OCI-LY3 (cell line): ENCODE data around the gene ZNF740.
A peak's percentile ranks its signal among the peaks of the same experiment; 100 is the strongest.

Source experiments
- H2AFZ ChIP-seq: fragments of 200-600, 300-600 bp; shearing (Covaris generic); 2 replicates; pipeline ENCODE4 v1.6.0; 2014; ENCODE audit warnings: antibody characterized with exemption, low read depth, low read length
- H3K27ac ChIP-seq: fragments of 200-600, 300-600 bp; sonication (generic); 2 replicates; pipeline ENCODE4 v1.5.1; 2014; ENCODE audit warnings: mild to moderate bottlenecking, low read length, moderate library complexity, mixed read lengths
- H3K27me3 ChIP-seq: fragments of 200-600, 300-600 bp; sonication (generic); 2 replicates; pipeline ENCODE4 v1.6.1; 2014; ENCODE audit warnings: low read depth, low read length, mixed read lengths
- H3K36me3 ChIP-seq: fragments of 200-600, 300-600 bp; sonication (generic); replicated peaks from 2 replicates; pipeline ENCODE3; 2014; ENCODE audit warnings: low read depth, low read length, mixed read lengths
- H3K4me1 ChIP-seq: fragments of 300-600, 200-600 bp; sonication (generic); 2 replicates; pipeline ENCODE4 v1.6.1; 2014; ENCODE audit warnings: low read length, mixed read lengths
- H3K4me2 ChIP-seq: fragments of 200-600, 300-600 bp; sonication (generic); 2 replicates; pipeline ENCODE4 v1.6.1; 2014; ENCODE audit warnings: low read length, mixed read lengths
- H3K4me3 ChIP-seq: fragments of 300-600, 200-600 bp; sonication (generic); 2 replicates; pipeline ENCODE4 v1.5.1; 2014; ENCODE audit warnings: antibody characterized with exemption, mild to moderate bottlenecking, low read length, moderate library complexity
- H3K79me2 ChIP-seq: fragments of 300-600, 200-600 bp; shearing (Covaris generic); 2 replicates; pipeline ENCODE4 v1.6.1; 2014; ENCODE audit warnings: mild to moderate bottlenecking, low read length, mixed read lengths
- H3K9ac ChIP-seq: fragments of 300-600, 200-600 bp; shearing (Covaris generic); 2 replicates; pipeline ENCODE4 v1.6.0; 2014; ENCODE audit warnings: mild to moderate bottlenecking, low read length, moderate library complexity
- H3K9me3 ChIP-seq: fragments of 200-600, 300-600 bp; shearing (Covaris generic); 2 replicates; pipeline ENCODE4 v1.6.1; 2014; ENCODE audit warnings: low read length, mixed read lengths; ENCODE audit not compliant: insufficient read depth
- H4K20me1 ChIP-seq: fragments of 200-600, 300-600 bp; sonication (generic); 2 replicates; pipeline ENCODE4 v1.6.1; 2016; ENCODE audit warnings: low read length, mixed read lengths; ENCODE audit not compliant: insufficient read depth
- CTCF ChIP-seq: fragments of 200-600, 300-600 bp; sonication (generic); IDR thresholded peaks from 2 replicates; pipeline ENCODE4 v1.5.1; 2014; ENCODE audit warnings: antibody characterized with exemption, low read length, low read depth
- EZH2phosphoT487 ChIP-seq: fragments of 200-600 bp; shearing (Covaris generic); IDR thresholded peaks from 2 replicates; pipeline ENCODE4 v1.6.1; 2018; ENCODE audit warnings: antibody characterized with exemption, mixed run types, low read depth

The ZNF740 gene

GRCh38 chr12:53180220-53180930 lies at the start of gene ZNF740, which contains the start of gene CSAD:
TSS of gene ZNF740 (plus strand) at chr12:53180722. CDS start at chr12:53181984, 1,262 bp downstream.
TSS of gene CSAD (minus strand) at chr12:53180925. CDS start at chr12:53173470, 7,455 bp downstream.
- Histone ChIP-seq H3K27me3 (no peaks in the 10 kb centered on the region), H3K27ac (peak within 1 kb of the TSS; percentile 88), H3K9me3 (no peaks in the 10 kb centered on the region), H3K4me3 (peak within 1 kb of the TSS; percentile 91), H3K9ac (peak within 1 kb of the TSS; percentile 97), H2AFZ (peak within 1 kb of the TSS; percentile 96), H3K4me2 (peak within 1 kb of the TSS; percentile 99), H3K4me1 (peaks cover 27% of the 10 kb centered on the region), H4K20me1 (peaks cover 12% of the 10 kb centered on the region), H3K36me3 (peaks cover 30% of the 10 kb centered on the region), H3K79me2 (peaks cover 27% of the 10 kb centered on the region)
- TF ChIP-seq EZH2phosphoT487 (no peak), CTCF (no peak)

- H3K4me2 ChIP-seq: no peak overlapping the region
- H3K9ac ChIP-seq: no peak overlapping the region
- no peaks in the 10 kb centered on the region for H4K20me1 ChIP-seq
- H3K4me3 ChIP-seq: no peak overlapping the region
- H3K79me2 ChIP-seq: no peaks in the 10 kb centered on the region
- no peak overlapping the region for H3K27ac ChIP-seq
- H3K27me3 ChIP-seq: peaks cover 15% of the 10 kb centered on the region
- TF ChIP-seq EZH2phosphoT487: no peak
- no peak for TF ChIP-seq CTCF
- H3K4me1 ChIP-seq: no peaks in the 10 kb centered on the region
- no peak overlapping the region for H2AFZ ChIP-seq
- H3K9me3 ChIP-seq: no peaks in the 10 kb centered on the region
- no peaks in the 10 kb centered on the region for H3K36me3 ChIP-seq
Observed at GRCh38 chr12:53131844-53132243, 48.7 kb upstream of the ZNF740 start.

- Histone ChIP-seq H3K4me3 (no peak overlapping the region), H3K9ac (no peak overlapping the region), H3K27me3 (peaks cover 8% of the 10 kb centered on the region), H3K9me3 (no peaks in the 10 kb centered on the region), H3K27ac (no peak overlapping the region), H2AFZ (no peak overlapping the region), H3K36me3 (no peaks in the 10 kb centered on the region), H3K4me1 (no peaks in the 10 kb centered on the region), H3K79me2 (no peaks in the 10 kb centered on the region), H4K20me1 (no peaks in the 10 kb centered on the region), H3K4me2 (no peak overlapping the region)
- TF ChIP-seq EZH2phosphoT487 (no peak), CTCF (no peak)
Observed at GRCh38 chr12:53133722-53134121, 46.8 kb upstream of the ZNF740 start.

- H4K20me1 ChIP-seq: no peaks in the 10 kb centered on the region
- H3K9ac ChIP-seq: no peak overlapping the region
- H3K4me1 ChIP-seq: no peaks in the 10 kb centered on the region
- H3K4me2 ChIP-seq: no peak overlapping the region
- TF ChIP-seq CTCF (no peak), EZH2phosphoT487 (no peak)
- H3K79me2 ChIP-seq: no peaks in the 10 kb centered on the region
- no peak overlapping the region for H3K4me3 ChIP-seq
- no peaks in the 10 kb centered on the region for H3K27me3 ChIP-seq
- H3K27ac ChIP-seq: no peak overlapping the region
- no peaks in the 10 kb centered on the region; the same call in 1 of the 2 replicates for H3K9me3 ChIP-seq
- no peaks in the 10 kb centered on the region for H3K36me3 ChIP-seq
- no peak overlapping the region for H2AFZ ChIP-seq
Observed at GRCh38 chr12:53143355-53143754, 37.2 kb upstream of the ZNF740 start.
